ENCODE data around the gene MYEOV. TPM values are rescaled to one million over a fixed set of nuclear protein-coding genes. Genes with fewer than 3 reads are reported as not detected.

Gene MYEOV
- total RNA-seq, 1 experiment from 2014 or later = 0.22 TPM

DNA sequence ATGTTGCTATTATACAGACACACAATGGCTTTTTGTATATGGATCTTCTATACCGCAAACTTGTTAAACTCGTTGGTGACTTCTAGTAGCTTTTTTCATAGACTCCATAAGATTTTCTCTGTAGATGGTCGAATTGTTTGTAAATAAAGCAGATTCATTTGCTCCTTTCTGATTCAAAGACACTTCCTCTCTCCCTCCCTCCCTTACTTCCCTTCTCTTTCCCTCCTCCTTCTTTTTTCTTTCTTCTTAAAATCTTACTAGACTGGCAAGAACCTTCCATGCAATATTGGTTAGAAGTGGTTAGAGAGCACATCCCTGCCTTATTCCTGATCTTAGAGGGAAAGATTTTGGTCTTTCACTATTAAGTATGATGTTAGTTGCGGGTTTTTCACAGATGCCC lies 36.4 kb downstream of the MYEOV start:
- H3K79me2 ChIP-seq (ENCODE audit: insufficient read depth, low read length) = no peaks in the 10 kb centered on the region
- TF ChIP-seq, protein P1, sequence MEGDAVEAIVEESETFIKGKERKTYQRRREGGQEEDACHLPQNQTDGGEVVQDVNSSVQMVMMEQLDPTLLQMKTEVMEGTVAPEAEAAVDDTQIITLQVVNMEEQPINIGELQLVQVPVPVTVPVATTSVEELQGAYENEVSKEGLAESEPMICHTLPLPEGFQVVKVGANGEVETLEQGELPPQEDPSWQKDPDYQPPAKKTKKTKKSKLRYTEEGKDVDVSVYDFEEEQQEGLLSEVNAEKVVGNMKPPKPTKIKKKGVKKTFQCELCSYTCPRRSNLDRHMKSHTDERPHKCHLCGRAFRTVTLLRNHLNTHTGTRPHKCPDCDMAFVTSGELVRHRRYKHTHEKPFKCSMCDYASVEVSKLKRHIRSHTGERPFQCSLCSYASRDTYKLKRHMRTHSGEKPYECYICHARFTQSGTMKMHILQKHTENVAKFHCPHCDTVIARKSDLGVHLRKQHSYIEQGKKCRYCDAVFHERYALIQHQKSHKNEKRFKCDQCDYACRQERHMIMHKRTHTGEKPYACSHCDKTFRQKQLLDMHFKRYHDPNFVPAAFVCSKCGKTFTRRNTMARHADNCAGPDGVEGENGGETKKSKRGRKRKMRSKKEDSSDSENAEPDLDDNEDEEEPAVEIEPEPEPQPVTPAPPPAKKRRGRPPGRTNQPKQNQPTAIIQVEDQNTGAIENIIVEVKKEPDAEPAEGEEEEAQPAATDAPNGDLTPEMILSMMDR (conservative IDR thresholded peaks at IDR 0.05) = no peak
- H3K27me3 ChIP-seq (ENCODE audit: insufficient read depth, low read length) = no peaks in the 10 kb centered on the region
- H2BK120ac ChIP-seq (ENCODE audit: low read depth, low read length, poor library complexity, severe bottlenecking) = no peak overlapping the region
- no peak overlapping the region for H3K9ac ChIP-seq (ENCODE audit: extremely low read depth, insufficient read length, low read length)
- no peak overlapping the region for H3K14ac ChIP-seq (ENCODE audit: insufficient read depth, low read length)
- no peak overlapping the region for H2BK5ac ChIP-seq (ENCODE audit: insufficient read length, low read length)
- no peak overlapping the region for H3K4ac ChIP-seq (ENCODE audit: low read depth, low read length)
- no peak overlapping the region for H2BK12ac ChIP-seq (ENCODE audit: insufficient read length, low read depth, low read length)
- H2AFZ ChIP-seq (ENCODE audit: low read length) = no peak overlapping the region
- Mint-ChIP-seq H3K4me3 (no peak overlapping the region), H3K36me3 (ENCODE audit: insufficient read depth in 1 of 3, low read depth in 3 of 3) (no peaks in the 10 kb centered on the region; a peak in 1 of 7 replicates), H3K9me3 (no peaks in the 10 kb centered on the region), H3K27ac (no peak overlapping the region; a peak in 1 of 7 replicates), H3K27me3 (ENCODE audit: low read depth) (no peaks in the 10 kb centered on the region; the same call in 1 of the 2 replicates), H3K4me1 (peaks cover 8% of the 10 kb centered on the region in 2 experiments; a peak in 3 of 4 replicates)
- no peak overlapping the region for H4K5ac ChIP-seq (ENCODE audit: insufficient read length, low read depth, low read length)
- H2BK20ac ChIP-seq (ENCODE audit: low read depth, low read length, poor library complexity, severe bottlenecking) = no peak overlapping the region
- H3K56ac ChIP-seq (ENCODE audit: insufficient read length, low read depth, low read length) = no peak overlapping the region
- no peak overlapping the region for H4K8ac ChIP-seq (replicated peaks; ENCODE audit: insufficient read length, low read depth, low read length)
- no peak overlapping the region for H3K27ac ChIP-seq (ENCODE audit: insufficient read length, low read depth, low read length)
- H4K91ac ChIP-seq (ENCODE audit: insufficient read length, low read depth, low read length) = no peak overlapping the region
- no peak for DNase-seq
- no peaks in the 10 kb centered on the region for H3K79me1 ChIP-seq (ENCODE audit: insufficient read depth, low read depth, low read length, poor library complexity, severe bottlenecking)
- no peak overlapping the region for H3K18ac ChIP-seq (ENCODE audit: insufficient read length, low read depth, low read length)
- WGBS (ENCODE audit: extremely low coverage, insufficient read length, low lambda C conversion rate) = no CpG with 5 or more reads among the region's 4 CpGs
- H3K23me2 ChIP-seq (ENCODE audit: insufficient read length, low read depth, low read length, poor library complexity, severe bottlenecking) = no peaks in the 10 kb centered on the region
- no peak overlapping the region for H3K4me2 ChIP-seq (ENCODE audit: insufficient read depth, insufficient read length, low read length)
- H2AK5ac ChIP-seq (ENCODE audit: insufficient read length, low read length) = no peak overlapping the region
- H3T11ph ChIP-seq (ENCODE audit: low read length) = no peak overlapping the region
- no peak overlapping the region for H2BK15ac ChIP-seq (ENCODE audit: low read depth, low read length)
- no peak overlapping the region for H3K23ac ChIP-seq (ENCODE audit: insufficient read length, low read depth, low read length)
- H4K20me1 ChIP-seq (ENCODE audit: control insufficient read depth, insufficient read depth, insufficient read length) = no peaks in the 10 kb centered on the region
- H3K4me1 ChIP-seq (ENCODE audit: insufficient read depth, low read length) = no peaks in the 10 kb centered on the region
- no peaks in the 10 kb centered on the region for H3K9me3 ChIP-seq (ENCODE audit: control insufficient read depth, low read depth, low read length)

All from H9 (cell line).